Astrocyte of the cerebellum (primary cell): Measurements from ENCODE around the gene AGR2.
"Not testable (repeated sequence)": the region's sequence is repeated elsewhere in the genome, so short reads cannot be mapped to it uniquely, and the experiment has no call there.

ENCODE experiments used
- DNase-seq: peaks from one replicate; pipeline ENCODE4 v3.0.0-alpha.2; 2011; ENCODE audit warnings: low read depth
- H3K4me3 ChIP-seq: 2 replicates; pipeline ENCODE4 v1.5.1; 2011; ENCODE audit warnings: mild to moderate bottlenecking, low read depth, low read length, moderate library complexity
- in situ Hi-C: cut with HindIII; loops from 2 replicates; pipeline ENCODE4 v1.10.0; 2017; ENCODE audit warnings: low sequenced_read_pairs
- TF ChIP-seq, protein P1 (sequence below): IDR thresholded peaks from 2 replicates; pipeline ENCODE4 v1.5.1; 2012; ENCODE audit warnings: low read length, low read depth, moderate library complexity, mild to moderate bottlenecking; ENCODE audit errors: missing control alignments

Gene AGR2

DNA sequence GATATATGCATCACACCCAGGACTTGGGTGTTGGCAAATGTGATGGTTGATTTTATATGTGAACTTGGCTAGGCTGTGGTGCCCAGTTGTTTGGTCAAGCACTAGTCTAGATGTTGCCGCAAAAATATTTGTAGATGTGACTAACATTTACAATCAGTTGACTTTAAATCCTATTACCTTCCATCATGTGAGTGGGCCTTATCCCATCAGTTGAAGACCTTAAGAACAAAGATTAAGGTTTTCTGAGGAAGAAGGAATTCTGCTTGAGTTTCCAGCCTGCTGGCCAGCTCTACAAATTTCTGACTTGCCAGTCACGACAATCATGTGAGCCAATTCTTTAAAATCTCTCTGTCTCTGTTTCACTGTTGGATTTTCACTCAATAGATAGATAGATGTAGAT, 30.9 kb downstream of the AGR2 start:
- no peak overlapping the region for H3K4me3 ChIP-seq
- no peak for DNase-seq
- in situ Hi-C loops = no loop called here
- TF ChIP-seq, protein P1, sequence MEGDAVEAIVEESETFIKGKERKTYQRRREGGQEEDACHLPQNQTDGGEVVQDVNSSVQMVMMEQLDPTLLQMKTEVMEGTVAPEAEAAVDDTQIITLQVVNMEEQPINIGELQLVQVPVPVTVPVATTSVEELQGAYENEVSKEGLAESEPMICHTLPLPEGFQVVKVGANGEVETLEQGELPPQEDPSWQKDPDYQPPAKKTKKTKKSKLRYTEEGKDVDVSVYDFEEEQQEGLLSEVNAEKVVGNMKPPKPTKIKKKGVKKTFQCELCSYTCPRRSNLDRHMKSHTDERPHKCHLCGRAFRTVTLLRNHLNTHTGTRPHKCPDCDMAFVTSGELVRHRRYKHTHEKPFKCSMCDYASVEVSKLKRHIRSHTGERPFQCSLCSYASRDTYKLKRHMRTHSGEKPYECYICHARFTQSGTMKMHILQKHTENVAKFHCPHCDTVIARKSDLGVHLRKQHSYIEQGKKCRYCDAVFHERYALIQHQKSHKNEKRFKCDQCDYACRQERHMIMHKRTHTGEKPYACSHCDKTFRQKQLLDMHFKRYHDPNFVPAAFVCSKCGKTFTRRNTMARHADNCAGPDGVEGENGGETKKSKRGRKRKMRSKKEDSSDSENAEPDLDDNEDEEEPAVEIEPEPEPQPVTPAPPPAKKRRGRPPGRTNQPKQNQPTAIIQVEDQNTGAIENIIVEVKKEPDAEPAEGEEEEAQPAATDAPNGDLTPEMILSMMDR = no peak

DNA sequence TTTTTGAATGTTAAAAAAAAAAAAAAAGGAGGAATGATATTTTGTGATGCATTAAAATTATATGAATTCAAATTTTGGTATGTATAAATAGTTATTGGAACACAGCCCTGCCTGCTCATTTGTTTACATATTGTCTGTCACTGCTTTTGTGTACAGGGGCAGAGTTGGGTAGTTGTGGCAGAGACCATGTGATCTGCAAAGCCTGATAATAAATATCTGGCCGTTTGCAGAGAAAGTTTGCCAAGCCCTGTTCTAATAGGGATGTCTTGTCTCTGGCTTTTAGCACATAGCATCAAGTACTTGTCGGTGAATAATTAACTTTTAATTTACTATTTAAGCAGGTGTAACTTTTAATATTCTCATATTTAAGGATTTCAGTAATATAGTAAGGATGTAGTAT, 31.5 kb downstream of the AGR2 start:
- H3K4me3 ChIP-seq = no peak overlapping the region
- in situ Hi-C loops = no loop called here
- DNase-seq = no peak
- TF ChIP-seq, protein P1 = no peak

DNA sequence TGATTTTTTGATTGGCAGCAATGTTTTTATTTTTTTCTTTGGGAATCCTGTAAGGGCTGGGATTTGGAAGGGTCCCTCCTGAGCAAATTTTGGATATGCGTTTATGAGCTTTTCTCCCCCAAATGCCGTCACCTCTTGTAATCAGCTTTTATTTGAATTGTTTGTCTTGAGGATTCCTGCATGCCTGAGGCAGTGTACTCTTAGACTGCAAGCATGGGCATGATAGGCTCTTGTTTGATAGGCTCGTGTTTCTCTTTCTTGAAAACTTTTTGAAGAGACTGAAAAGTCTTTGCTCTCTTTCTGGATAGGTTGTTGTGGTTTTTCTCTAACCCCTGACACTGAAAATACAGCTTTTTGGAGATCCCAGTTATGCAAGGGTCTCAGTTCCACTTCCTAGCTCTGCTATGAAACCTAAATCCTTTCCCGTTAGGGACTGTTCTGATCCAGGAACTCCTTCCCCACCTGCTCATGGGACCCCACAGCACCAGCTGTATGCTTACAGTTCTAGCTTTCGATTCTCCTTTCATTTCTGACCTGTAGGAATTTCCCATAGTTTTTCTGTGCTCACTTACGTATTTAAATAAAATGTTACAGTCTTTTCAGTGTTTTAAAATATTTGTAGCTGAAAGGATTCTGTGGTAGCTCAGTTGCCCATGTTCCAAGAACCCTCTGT, 34.0 kb downstream of the AGR2 start:
- H3K4me3 ChIP-seq = no peak overlapping the region
- DNase-seq = no peak
- in situ Hi-C loops = no loop called here

DNA sequence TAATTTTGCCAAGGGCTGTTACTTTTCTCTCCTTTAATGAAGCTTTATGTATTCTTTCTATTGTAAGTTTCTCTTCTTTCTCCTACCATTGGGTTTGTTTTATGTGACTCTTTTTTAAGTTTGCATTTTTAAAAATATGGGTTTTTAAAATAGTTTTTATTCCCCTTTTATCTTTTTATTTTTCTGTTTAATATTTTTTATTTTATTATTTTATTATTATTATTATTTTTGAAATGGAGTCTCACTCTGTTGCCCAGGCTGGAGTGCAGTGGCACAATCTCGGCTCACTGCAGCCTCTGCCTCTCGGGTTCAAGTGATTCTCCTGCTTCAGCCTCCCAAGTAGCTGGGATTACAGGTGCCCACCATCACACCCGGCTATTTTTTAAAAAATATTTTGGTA, 34.8 kb downstream of the AGR2 start:
- H3K4me3 ChIP-seq, in situ Hi-C loops, DNase-seq: not testable (repeated sequence)

More for the DNA sequence above, 34.0 kb downstream of the AGR2 start:
- TF ChIP-seq, protein P1 = no peak

DNA sequence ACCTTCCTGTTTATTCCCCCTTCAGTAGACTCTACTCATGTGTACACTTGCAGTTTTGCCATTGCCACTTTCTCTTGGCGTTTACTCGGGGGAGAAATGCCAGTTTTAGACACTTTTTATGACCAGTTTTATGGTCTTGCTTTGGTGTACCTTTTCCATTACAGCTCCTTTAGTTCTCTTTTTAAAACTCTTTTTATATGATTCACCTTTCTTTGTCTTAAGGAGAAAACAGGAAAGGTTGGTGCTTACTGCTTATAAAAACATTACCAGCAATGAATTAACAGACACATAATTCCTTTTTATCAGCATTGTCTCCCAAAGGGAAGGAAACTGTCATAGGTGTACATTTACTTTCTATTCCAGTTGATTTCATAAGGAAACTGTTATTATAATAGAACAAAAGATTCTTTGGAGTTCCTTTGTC, 39.4 kb downstream of the AGR2 start:
- DNase-seq = no peak
- no peak overlapping the region for H3K4me3 ChIP-seq
- in situ Hi-C loops = no loop called here
- TF ChIP-seq, protein P1 = no peak

DNA sequence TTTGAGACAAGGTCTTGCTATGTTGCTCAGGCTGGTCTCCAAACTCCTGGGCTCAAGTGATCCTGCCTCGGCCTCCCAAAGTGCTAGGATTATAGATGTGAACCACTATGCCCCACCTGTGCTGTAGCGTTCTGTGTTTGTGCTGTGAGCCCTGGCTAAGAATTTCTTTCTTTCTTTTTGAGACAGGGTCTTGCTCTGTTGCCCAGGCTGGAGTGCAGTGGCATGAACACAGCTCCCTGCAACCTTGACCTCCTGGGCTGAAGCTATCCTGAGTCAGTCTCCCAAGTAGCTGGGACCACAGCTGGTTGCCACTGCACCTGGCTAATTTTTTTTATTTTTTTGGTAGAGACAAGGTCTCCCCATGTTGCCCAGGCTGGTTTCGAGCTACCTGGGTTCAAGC, 39.9 kb downstream of the AGR2 start:
- TF ChIP-seq, protein P1 = no peak
- DNase-seq = no peak
- H3K4me3 ChIP-seq = no peak overlapping the region
- in situ Hi-C loops = loop anchor here (5.0 kb wide), 1 partner anchor 93 kb away; no protein-coding TSS in a partner anchor

DNA sequence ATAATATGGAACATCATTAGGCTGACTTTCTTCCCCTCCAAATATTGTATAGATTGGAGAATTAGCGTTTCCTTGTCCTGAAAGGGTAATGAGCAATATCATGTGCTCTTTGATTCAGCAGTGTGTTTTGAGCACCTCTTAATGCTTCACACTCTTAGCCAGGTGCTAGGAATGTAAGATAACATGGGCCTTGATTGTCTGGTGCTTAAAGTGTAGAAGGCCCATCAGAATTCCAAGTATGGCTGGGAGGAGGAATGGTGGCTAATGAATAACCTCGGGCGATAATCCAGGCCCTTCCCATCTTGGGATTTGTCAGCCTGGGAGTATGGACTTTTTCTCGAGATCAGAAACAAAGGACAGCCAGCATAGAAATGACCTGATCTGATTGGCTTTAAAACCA, 42.6 kb downstream of the AGR2 start:
- TF ChIP-seq, protein P1 = no peak
- H3K4me3 ChIP-seq = no peak overlapping the region
- no peak for DNase-seq
- in situ Hi-C loops = loop anchor here (5.0 kb wide), 1 partner anchor 90 kb away; no protein-coding TSS in a partner anchor
